ENCODE measurements around the gene BTBD17.

- TF ChIP-seq CTCF (IDR thresholded peaks at IDR 0.05) (no peak), POLR2A (IDR thresholded peaks at IDR 0.05) (no peak)
These were observed 27.6 kb upstream of the BTBD17 start for GRCh38 chr17:74389084-74389753.

Data from esophagus squamous epithelium (tissue), 4 donors.